ENCODE data around the gene INSR.

DNA sequence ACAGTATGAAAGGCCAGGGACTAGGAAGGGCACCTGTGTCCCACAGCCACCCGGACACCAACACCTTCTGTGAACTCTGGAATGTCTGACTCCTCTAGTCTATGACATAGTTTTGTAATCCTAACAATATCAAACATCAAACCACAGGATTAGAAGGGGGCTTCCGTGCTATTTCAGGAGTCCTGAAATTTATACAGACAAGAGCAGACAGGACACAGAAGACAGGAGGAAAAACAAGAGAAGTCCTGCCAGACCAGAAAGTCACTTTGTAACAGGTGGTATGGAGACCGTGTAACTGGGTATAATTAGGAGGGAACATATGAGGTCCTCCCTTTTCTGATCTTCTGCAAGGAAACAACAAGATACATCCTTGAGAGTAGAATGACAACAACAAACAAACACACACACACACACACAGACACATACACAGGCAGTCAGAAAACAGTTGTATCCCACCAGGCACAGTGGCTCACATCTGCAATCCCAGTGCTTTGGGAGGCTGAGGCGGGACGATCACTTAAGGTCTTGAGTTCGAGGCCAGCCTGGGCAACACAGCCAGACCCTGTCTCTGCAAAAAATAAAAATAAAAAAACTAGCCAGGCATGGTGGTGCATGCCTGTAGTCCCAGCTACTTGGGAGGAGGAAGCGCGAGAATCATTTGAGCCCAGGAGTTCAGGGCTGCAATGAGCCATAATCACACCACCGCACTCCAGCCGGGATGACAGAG lies 13.1 kb downstream of the INSR start:
- TF ChIP-seq, protein P1, sequence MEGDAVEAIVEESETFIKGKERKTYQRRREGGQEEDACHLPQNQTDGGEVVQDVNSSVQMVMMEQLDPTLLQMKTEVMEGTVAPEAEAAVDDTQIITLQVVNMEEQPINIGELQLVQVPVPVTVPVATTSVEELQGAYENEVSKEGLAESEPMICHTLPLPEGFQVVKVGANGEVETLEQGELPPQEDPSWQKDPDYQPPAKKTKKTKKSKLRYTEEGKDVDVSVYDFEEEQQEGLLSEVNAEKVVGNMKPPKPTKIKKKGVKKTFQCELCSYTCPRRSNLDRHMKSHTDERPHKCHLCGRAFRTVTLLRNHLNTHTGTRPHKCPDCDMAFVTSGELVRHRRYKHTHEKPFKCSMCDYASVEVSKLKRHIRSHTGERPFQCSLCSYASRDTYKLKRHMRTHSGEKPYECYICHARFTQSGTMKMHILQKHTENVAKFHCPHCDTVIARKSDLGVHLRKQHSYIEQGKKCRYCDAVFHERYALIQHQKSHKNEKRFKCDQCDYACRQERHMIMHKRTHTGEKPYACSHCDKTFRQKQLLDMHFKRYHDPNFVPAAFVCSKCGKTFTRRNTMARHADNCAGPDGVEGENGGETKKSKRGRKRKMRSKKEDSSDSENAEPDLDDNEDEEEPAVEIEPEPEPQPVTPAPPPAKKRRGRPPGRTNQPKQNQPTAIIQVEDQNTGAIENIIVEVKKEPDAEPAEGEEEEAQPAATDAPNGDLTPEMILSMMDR (conservative IDR thresholded peaks at IDR 0.05; ENCODE audit: low read depth, low read length), result no peak
- no peak for TF ChIP-seq EZH2phosphoT487 (IDR thresholded peaks at IDR 0.05; ENCODE audit: borderline replicate concordance, low read length)
